Bone marrow (tissue), 2 donors: ENCODE data around the gene ZAR1L.
"Not testable (repeated sequence)": the region's sequence is repeated elsewhere in the genome, so short reads cannot be mapped to it uniquely, and the experiment has no call there.

Experiments used
- DNase-seq, 2 donors: peaks; one replicate each; lab custom pipeline; 2025; lab: John Stamatoyannopoulos, UW

The ZAR1L gene

GRCh38 chr13:32315238-32316027 lies at the start of gene ZAR1L, which contains the start of gene BRCA2:
Gene ZAR1L (minus strand): TSS chr13:32315363. CDS start chr13:32311925, 3,438 bp downstream.
Gene BRCA2 (plus strand): TSS chr13:32315508. CDS start chr13:32316461, 953 bp downstream.
- DNase-seq, result peak; percentile 61 to 76

- DNase-seq, result no peak
Measured at GRCh38 chr13:32362574-32362973, 47.4 kb upstream of the ZAR1L start.

- DNase-seq, result not testable (repeated sequence)
Measured at GRCh38 chr13:32355935-32356334, 40.8 kb upstream of the ZAR1L start.

- DNase-seq, result no peak
Measured at GRCh38 chr13:32354040-32354439, 38.9 kb upstream of the ZAR1L start.

- not testable (repeated sequence) for DNase-seq
Measured at GRCh38 chr13:32350839-32351441, 35.8 kb upstream of the ZAR1L start.

GRCh38 chr13:32347651-32348050 lies 32.5 kb upstream of the ZAR1L start:
- no peak for DNase-seq

- DNase-seq, result peak in 1 of 2 donors; percentile 64
Measured at GRCh38 chr13:32340914-32341313, 25.8 kb upstream of the ZAR1L start.

GRCh38 chr13:32334671-32335070 lies 19.5 kb upstream of the ZAR1L start:
- no peak for DNase-seq

GRCh38 chr13:32330441-32330840 lies 15.3 kb upstream of the ZAR1L start:
- DNase-seq, result no peak

- DNase-seq, result no peak
Measured at GRCh38 chr13:32323912-32324311, 8.7 kb upstream of the ZAR1L start.

- no peak for DNase-seq
Measured at GRCh38 chr13:32320528-32320927, 5.4 kb upstream of the ZAR1L start.

- DNase-seq, result no peak
Measured at GRCh38 chr13:32317716-32318465, 2.7 kb upstream of the ZAR1L start.

- peak in 1 of 2 donors; percentile 10 for DNase-seq
Measured at GRCh38 chr13:32316501-32316900, 1.3 kb upstream of the ZAR1L start.

GRCh38 chr13:32316028-32316339 lies 821 bp upstream of the ZAR1L start:
- DNase-seq, result no peak

- DNase-seq, result peak; percentile 72 to 73
Measured at GRCh38 chr13:32314271-32315237, 609 bp downstream of the ZAR1L start.

- no peak for DNase-seq
Measured at GRCh38 chr13:32311188-32311897, 3.8 kb downstream of the ZAR1L start.

GRCh38 chr13:32310134-32310706 lies 4.9 kb downstream of the ZAR1L start:
- DNase-seq, result peak in 1 of 2 donors; percentile 66

- no peak for DNase-seq
Measured at GRCh38 chr13:32309312-32310133, 5.6 kb downstream of the ZAR1L start.

GRCh38 chr13:32305646-32306045 lies 9.5 kb downstream of the ZAR1L start:
- no peak for DNase-seq

GRCh38 chr13:32302461-32302860 lies 12.7 kb downstream of the ZAR1L start:
- no peak for DNase-seq
